ENCODE data around the gene PITX2. TPM values are rescaled to one million over a fixed set of nuclear protein-coding genes. Genes with fewer than 3 reads are reported as not detected.

The PITX2 gene
- polyA plus RNA-seq, 3 donors = not detected

- peaks cover 0 to 13% of the 10 kb centered on the region in 2 donors for H3K36me3 Mint-ChIP-seq
- no peak overlapping the region for H3K27ac Mint-ChIP-seq
- no peak overlapping the region for H3K9ac ChIP-seq (ENCODE audit: insufficient read depth, low read length, poor library complexity, severe bottlenecking)
- peaks cover 5% of the 10 kb centered on the region for H3K4me1 Mint-ChIP-seq
- H3K27me3 Mint-ChIP-seq (ENCODE audit: low read depth in 3 of 3) = peaks cover 95 to 99% (median 96%) of the 10 kb centered on the region in 3 donors
- no peak overlapping the region for H3K4me3 ChIP-seq (replicated peaks in 1 of 3; ENCODE audit: low read depth in 2 of 3, low read length in 3 of 3)
- H4K20me1 ChIP-seq (ENCODE audit: insufficient read depth, low read length) = no peaks in the 10 kb centered on the region
- 5% methylated on average over 50 of the region's 56 CpGs for WGBS (ENCODE audit: insufficient coverage)
- H3K4me2 ChIP-seq (replicated peaks; ENCODE audit: extremely low read depth, low read length, poor library complexity, severe bottlenecking) = no peak overlapping the region
- intact Hi-C loops (cut with micrococcal nuclease) = no loop called here
- H3K27me3 ChIP-seq (ENCODE audit: control insufficient read depth in 2 of 2, insufficient read depth in 2 of 2, low read length in 2 of 2) = peaks cover 92 to 100% of the 10 kb centered on the region in 2 donors
- H3K4me3 Mint-ChIP-seq = peak overlapping the region in 1 of 2 donors; percentile 84
- H2AFZ ChIP-seq (ENCODE audit: insufficient read depth, low read depth, low read length, poor library complexity, severe bottlenecking) = no peak overlapping the region
- H3K9me3 Mint-ChIP-seq = peaks cover 0 to 35% (median 23%) of the 10 kb centered on the region in 7 donors
- H3K4me1 ChIP-seq (ENCODE audit: control insufficient read depth in 1 of 2, insufficient read depth in 2 of 2, low read length in 2 of 2) = peaks cover 6 to 7% of the 10 kb centered on the region in 2 donors
- no peaks in the 10 kb centered on the region for H3K79me2 ChIP-seq (ENCODE audit: insufficient read depth, low read length)
- no peaks in the 10 kb centered on the region for H3K36me3 ChIP-seq (replicated peaks in 1 of 2; ENCODE audit: control insufficient read depth in 1 of 2, insufficient read depth in 2 of 2, low read length in 2 of 2)
- no peak for DNase-seq
- H3K9me3 ChIP-seq (replicated peaks in 1 of 2; ENCODE audit: control insufficient read depth in 1 of 2, insufficient read depth in 1 of 2, low read length in 2 of 2) = peaks cover 0 to 75% of the 10 kb centered on the region in 2 donors
- TF ChIP-seq CTCF (IDR thresholded peaks at IDR 0.05) = no peak
- H3K27ac ChIP-seq (ENCODE audit: low read depth in 1 of 2, low read length in 2 of 2) = no peak overlapping the region
Measured at GRCh38 chr4:110636680-110637407, 14.0 kb upstream of the PITX2 start.

- peak overlapping the region in 1 of 2 donors; percentile 84 for H3K4me3 Mint-ChIP-seq
- H3K4me1 Mint-ChIP-seq = peaks cover 10% of the 10 kb centered on the region
- H3K27ac ChIP-seq (ENCODE audit: low read depth in 1 of 2, low read length in 2 of 2) = no peak overlapping the region
- WGBS (ENCODE audit: insufficient coverage) = 9% methylated on average over 8 of the region's 12 CpGs
- H2AFZ ChIP-seq (ENCODE audit: insufficient read depth, low read depth, low read length, poor library complexity, severe bottlenecking) = no peak overlapping the region
- no peak for TF ChIP-seq CTCF (IDR thresholded peaks at IDR 0.05)
- no peak overlapping the region for H3K9ac ChIP-seq (ENCODE audit: insufficient read depth, low read length, poor library complexity, severe bottlenecking)
- H3K79me2 ChIP-seq (ENCODE audit: insufficient read depth, low read length) = no peaks in the 10 kb centered on the region
- H3K4me2 ChIP-seq (replicated peaks; ENCODE audit: extremely low read depth, low read length, poor library complexity, severe bottlenecking) = no peak overlapping the region
- H4K20me1 ChIP-seq (ENCODE audit: insufficient read depth, low read length) = no peaks in the 10 kb centered on the region
- H3K4me1 ChIP-seq (ENCODE audit: control insufficient read depth in 1 of 2, insufficient read depth in 2 of 2, low read length in 2 of 2) = peaks cover 10% of the 10 kb centered on the region in 2 donors
- H3K27me3 ChIP-seq (ENCODE audit: control insufficient read depth in 2 of 2, insufficient read depth in 2 of 2, low read length in 2 of 2) = peaks cover 92 to 100% of the 10 kb centered on the region in 2 donors
- DNase-seq = no peak
- H3K4me3 ChIP-seq (replicated peaks in 1 of 3; ENCODE audit: low read depth in 2 of 3, low read length in 3 of 3) = no peak overlapping the region
- H3K9me3 Mint-ChIP-seq = peaks cover 0 to 39% (median 20%) of the 10 kb centered on the region in 7 donors
- intact Hi-C loops (cut with micrococcal nuclease) = no loop called here
- peaks cover 0 to 77% of the 10 kb centered on the region in 2 donors for H3K9me3 ChIP-seq (replicated peaks in 1 of 2; ENCODE audit: control insufficient read depth in 1 of 2, insufficient read depth in 1 of 2, low read length in 2 of 2)
- peaks cover 0 to 13% of the 10 kb centered on the region in 2 donors for H3K36me3 Mint-ChIP-seq
- H3K27me3 Mint-ChIP-seq (ENCODE audit: low read depth in 3 of 3) = peaks cover 95 to 99% (median 96%) of the 10 kb centered on the region in 3 donors
- no peaks in the 10 kb centered on the region for H3K36me3 ChIP-seq (replicated peaks in 1 of 2; ENCODE audit: control insufficient read depth in 1 of 2, insufficient read depth in 2 of 2, low read length in 2 of 2)
- no peak overlapping the region for H3K27ac Mint-ChIP-seq
Measured at GRCh38 chr4:110636171-110636679, 13.3 kb upstream of the PITX2 start.

Measured in CD14-positive monocyte (primary cell).